ENCODE measurements around the gene MPP2.
"Not testable (repeated sequence)": the region's sequence is repeated elsewhere in the genome, so short reads cannot be mapped to it uniquely, and the experiment has no call there.

Gene MPP2

GRCh38 chr17:43927929-43928328 is 20.6 kb upstream of the MPP2 start:
- DNase-seq (ENCODE audit: low spot score): not testable (repeated sequence)

DNA sequence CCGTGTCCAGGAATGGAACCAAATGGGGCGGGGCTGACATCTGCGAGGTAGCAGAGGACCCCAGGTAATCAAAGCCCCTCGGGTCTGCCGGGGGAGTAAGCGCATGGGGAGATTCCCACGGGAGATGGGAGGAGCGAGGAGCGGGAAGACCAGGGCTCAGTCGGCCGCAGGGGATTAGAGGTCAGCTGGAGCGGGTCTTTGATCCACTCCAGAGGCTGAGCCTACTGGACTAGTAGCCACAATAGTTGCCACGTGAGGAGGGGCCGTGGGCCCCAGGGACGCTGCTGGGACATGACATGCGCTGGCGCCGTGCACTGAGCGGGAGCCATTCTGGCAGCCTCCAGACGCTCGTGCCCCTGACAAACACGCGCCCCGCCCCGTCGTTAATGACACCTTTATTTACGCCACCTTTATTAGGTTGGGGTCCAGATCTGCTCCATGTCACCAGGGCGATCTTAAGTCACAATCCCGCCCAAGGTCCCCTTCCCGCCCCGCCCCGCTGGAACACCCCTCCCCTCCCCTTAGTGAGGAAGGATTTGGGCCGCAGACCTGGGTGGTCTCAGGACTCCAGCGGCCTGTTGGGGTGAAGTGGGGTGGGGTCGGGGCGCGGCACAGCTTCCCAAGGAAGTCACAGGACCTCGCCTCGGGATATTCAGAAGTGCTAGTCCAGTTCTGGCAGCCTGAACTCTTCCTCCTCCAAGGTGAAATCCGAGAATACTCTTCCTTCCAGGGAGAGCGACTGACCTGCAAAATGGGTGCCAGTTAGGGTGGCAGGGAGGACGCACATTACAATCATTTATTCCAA is 19.9 kb upstream of the MPP2 start:
- no peak for DNase-seq (ENCODE audit: low spot score)

- DNase-seq (ENCODE audit: low spot score): no peak
These were observed 17.2 kb upstream of the MPP2 start for GRCh38 chr17:43924558-43924957.

- DNase-seq (ENCODE audit: low spot score): no peak
These were observed 13.3 kb upstream of the MPP2 start for GRCh38 chr17:43920500-43921095.

GRCh38 chr17:43918026-43918389 is 10.7 kb upstream of the MPP2 start:
- DNase-seq (ENCODE audit: low spot score): no peak

DNA sequence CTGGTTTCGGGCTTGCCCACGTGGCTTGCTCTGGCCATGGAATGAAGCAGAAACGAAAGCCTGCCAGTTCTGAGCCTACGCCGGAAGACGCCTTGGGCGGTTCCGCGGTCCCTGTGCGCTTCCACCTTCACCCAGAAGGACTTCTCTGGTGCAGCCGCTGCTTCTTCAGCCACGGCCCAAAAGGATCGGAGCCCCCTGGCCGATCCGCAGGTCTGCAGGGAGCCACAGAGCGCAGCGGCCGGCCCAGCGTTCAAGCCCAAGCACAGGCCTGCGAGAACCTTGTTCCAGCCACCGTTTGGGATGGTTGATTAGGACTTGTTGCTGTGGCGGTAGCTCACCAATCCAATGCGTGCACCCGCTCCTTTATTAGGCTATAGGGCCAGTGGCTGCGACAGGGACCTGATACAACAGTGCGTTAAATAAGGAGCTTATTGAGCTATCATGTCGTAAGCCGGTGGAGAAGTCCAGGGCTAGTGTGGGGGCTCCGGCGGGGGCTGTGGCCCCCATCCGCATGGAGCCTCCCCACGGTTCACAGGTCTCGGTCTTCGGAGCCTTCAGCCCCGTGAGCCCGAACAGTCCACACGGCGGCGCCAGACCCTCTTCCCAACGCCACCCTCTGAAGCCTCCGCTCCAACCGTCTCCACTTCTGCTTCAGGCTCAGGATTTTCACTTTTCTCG is 10.2 kb upstream of the MPP2 start:
- DNase-seq (ENCODE audit: low spot score): no peak

GRCh38 chr17:43917016-43917347 is 9.6 kb upstream of the MPP2 start:
- DNase-seq (ENCODE audit: low spot score): no peak

GRCh38 chr17:43916385-43916784 is 9.0 kb upstream of the MPP2 start:
- no peak for DNase-seq (ENCODE audit: low spot score)

DNA sequence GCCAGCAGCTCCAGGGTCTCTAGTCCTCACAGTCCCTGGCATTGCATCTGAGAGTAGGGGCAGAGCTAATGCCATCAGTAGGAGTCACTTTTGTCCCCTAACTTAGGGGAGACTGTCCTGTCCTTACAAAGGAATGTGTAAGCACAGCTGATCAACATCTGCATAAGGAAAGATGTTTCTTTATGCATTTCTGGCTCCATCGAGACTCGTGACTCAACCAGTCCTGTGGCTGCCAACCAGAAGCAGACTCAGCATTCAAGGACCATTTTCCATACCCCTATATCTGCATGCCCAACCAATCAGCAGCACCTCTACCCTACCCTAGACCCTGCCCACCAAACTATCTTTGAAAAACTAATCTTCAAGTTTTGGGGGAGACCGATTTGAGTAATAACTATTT is 8.2 kb upstream of the MPP2 start:
- DNase-seq (ENCODE audit: low spot score): no peak

DNA sequence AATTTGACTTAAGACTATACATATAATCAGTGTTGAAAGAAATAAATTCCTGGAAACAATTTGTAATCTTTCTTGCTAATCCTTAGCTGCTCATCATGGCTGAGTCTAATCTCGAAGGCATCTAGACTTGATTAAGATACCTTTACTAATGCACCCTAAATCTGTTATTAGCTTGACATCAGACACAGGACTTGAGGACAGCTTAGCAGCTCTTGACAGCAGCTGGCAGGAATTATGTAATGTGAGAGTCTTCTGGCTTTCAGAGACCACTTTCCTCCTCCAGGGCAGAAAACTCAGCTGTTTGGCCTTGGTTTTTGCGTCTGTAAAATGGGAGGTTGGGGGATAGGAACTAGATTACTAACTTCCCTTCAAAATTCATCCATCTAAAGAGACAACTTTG is 7.1 kb upstream of the MPP2 start:
- no peak for DNase-seq (ENCODE audit: low spot score)

- DNase-seq (ENCODE audit: low spot score): no peak
These were observed 6.2 kb upstream of the MPP2 start for GRCh38 chr17:43913584-43913983.

DNA sequence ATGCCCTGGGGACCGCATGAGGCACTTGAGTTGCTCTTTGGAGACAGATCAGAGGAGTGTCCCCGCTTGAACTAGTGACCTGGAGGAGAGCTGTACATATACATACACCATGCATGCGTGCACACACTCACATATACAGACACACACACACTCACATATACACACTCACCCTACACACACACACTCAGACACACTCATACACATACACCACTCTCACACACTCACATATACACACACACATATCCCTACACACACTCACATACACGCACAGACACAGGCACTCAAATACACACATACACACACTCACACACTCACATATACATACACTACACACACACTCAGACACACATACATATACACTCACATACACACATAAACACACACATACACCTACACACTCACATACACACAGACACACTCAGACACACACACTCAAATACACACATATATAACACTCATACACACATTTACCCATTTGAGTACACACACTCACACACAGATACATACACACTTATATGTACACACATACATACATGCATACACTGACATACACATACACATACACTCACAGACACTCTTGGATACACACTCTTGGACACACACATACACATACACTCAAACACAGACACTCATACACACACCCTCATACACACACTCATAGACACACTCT is 5.4 kb upstream of the MPP2 start:
- DNase-seq (ENCODE audit: low spot score): no peak

- no peak for DNase-seq (ENCODE audit: low spot score)
These were observed 4.6 kb upstream of the MPP2 start for GRCh38 chr17:43911904-43912303.

DNA sequence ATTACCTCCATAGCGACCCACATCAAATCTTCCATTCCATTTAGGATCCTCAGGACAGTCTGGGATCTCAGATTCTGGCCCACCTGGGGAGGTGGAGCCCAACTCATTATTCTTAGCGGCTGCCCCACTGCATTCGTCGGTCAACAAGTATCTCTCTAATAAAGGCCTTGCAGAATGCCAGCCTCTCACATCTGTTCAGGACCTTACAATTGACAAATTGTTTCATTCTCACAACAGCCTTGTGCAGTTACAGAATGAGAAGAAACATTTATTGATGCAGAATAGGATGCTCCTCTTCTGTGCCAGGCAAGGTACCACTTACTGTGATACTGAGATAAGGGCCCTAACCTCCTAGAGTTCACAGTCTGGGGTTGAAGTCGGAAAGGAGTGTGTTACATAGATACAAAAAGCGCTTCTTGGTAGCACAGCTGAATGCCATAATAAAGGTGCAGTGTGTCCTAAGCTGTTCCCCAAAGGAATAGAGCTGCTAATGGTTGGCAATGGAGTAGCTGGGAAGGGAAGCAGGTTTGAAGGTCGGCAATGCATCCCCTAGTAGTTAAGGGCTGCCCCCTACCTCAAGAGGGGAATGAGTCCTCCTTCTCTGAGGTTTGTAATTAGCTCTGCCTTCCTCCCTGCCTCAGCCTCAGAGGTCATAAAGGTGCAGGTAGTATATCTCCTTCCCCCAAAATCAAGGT is 2.3 kb upstream of the MPP2 start:
- DNase-seq (ENCODE audit: low spot score): no peak

DNA sequence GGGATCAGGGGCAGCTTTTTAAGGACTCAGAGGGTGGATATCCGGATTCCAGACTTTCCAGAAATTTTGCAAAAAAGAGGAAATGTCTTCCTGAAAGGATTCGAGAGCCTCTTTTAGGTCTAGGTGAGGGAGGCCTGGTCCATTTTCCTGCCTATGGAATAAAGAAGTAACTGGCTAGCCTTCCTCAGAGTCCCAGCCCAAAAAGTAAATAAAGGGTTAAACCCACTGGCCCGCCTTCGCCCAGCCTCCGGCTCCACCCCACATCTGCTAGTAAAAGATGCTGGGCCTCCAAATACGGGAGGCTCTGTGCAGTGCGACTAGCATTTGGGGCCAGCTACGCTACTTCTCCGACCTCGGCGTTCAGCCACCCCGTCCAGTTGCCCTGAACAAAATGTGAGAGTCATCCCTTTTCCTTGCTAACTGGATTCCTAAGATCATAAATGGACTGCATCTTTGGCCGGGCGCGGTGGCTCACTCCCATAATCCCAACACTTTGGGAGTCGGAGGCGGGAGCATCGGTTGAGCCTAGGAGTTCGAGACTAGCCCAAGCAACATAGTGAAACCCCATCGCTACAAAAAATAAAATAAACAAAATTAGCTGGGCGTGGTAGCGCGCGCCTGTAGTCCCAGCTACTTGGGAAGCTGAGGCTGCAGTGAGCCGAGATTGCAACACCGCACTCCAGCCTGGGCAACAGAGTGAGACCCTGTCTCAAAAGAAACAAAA is 824 bp upstream of the MPP2 start:
- DNase-seq (ENCODE audit: low spot score): no peak

- DNase-seq (ENCODE audit: low spot score): no peak
These were observed 348 bp downstream of the MPP2 start for GRCh38 chr17:43906951-43907424.

GRCh38 chr17:43905985-43906852 is 1.1 kb downstream of the MPP2 start:
- DNase-seq (ENCODE audit: low spot score): no peak

DNA sequence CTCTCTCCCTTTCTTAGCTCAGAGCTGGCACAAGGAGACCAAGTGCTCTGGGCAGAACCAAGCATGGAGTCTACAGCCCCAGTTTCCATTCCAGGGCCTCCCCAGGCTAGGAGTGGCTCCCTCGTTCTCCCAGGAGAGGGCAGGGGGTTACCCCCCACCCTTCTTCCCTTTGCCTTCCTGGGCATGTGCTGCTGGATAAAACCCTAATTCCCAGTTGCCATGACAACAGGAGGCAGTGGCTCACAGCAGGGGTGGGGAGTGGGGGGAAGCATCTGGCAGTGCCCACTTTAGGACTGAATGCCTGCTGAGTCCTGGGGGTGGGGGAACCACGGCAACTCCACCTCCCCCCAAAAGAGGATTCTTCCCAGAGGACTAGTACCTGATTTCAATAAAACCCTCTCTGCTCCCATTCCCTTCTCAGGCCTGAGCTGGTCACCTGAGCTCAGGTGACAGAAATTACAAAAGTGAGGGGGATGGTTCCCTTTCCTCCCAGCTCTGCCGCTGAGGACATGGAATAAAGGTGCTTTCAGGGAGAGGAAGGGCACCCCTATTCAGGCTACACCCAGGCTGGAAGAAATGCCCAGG is 1.8 kb downstream of the MPP2 start:
- no peak for DNase-seq (ENCODE audit: low spot score)

- no peak for DNase-seq (ENCODE audit: low spot score)
These were observed 5.3 kb downstream of the MPP2 start for GRCh38 chr17:43901861-43902589.

Data from hematopoietic multipotent progenitor cell treated with erythropoietin and hydrocortisone succinate and interleukin-3 and kit ligand, for 17 days (in vitro differentiated cells).